HepG2 (cell line): ENCODE data around the gene TXNRD2. TPM values are rescaled to one million over a fixed set of nuclear protein-coding genes. Genes with fewer than 3 reads are reported as not detected.

Experiments
- ATAD3A ChIP-seq: sonication (generic); formaldehyde crosslinking; IDR thresholded peaks from 2 replicates; pipeline ENCODE4 v1.4.0; 2020; ENCODE audit warnings: missing genetic modification reagents
- ELF4 ChIP-seq: sonication (generic); formaldehyde crosslinking; IDR thresholded peaks from 2 replicates; pipeline ENCODE4 v1.5.0; 2020; ENCODE audit warnings: missing genetic modification reagents, mild to moderate bottlenecking, moderate library complexity, borderline replicate concordance
- HIC2 ChIP-seq: sonication (generic); formaldehyde crosslinking; IDR thresholded peaks from 2 replicates; pipeline ENCODE4 v1.9.0; 2022; ENCODE audit warnings: low read depth, missing genetic modification reagents
- HNRNPL ChIP-seq: fragments of 200-400 bp; formaldehyde crosslinking; IDR thresholded peaks from 2 replicates; pipeline ENCODE4 v1.6.1; 2017; ENCODE audit warnings: mild to moderate bottlenecking, low read depth, low read length
- MLX ChIP-seq: IDR thresholded peaks from 2 replicates; pipeline ENCODE4 v1.6.1; 2016
- NFIB ChIP-seq: sonication (generic); formaldehyde crosslinking; IDR thresholded peaks from 2 replicates; pipeline ENCODE4 v1.9.0; 2021; ENCODE audit warnings: missing genetic modification reagents, mild to moderate bottlenecking, borderline replicate concordance
- SUZ12 ChIP-seq: fragments of 150-350 bp; IDR thresholded peaks from 2 replicates; pipeline ENCODE4 v1.6.1; 2014; ENCODE audit warnings: low read depth, low read length
- UBTF ChIP-seq: sonication (generic); formaldehyde crosslinking; IDR thresholded peaks from 2 replicates; pipeline ENCODE4 v1.4.0; 2020; ENCODE audit warnings: mild to moderate bottlenecking, missing genetic modification reagents
- ZFX ChIP-seq: sonication (generic); formaldehyde crosslinking; IDR thresholded peaks from 2 replicates; pipeline ENCODE4 v1.4.0; 2020; ENCODE audit warnings: mild to moderate bottlenecking, low read depth, missing genetic modification reagents, moderate library complexity
- ZNF101 ChIP-seq: sonication (generic); formaldehyde crosslinking; IDR thresholded peaks from 2 replicates; pipeline ENCODE4 v1.4.0; 2020; ENCODE audit warnings: mild to moderate bottlenecking, low read depth, missing genetic modification reagents, borderline replicate concordance
- ZNF136 ChIP-seq: sonication (generic); formaldehyde crosslinking; IDR thresholded peaks from 2 replicates; pipeline ENCODE4 v1.8.1; 2022; ENCODE audit warnings: low read depth, mild to moderate bottlenecking, moderate library complexity, missing genetic modification reagents
- polyA plus RNA-seq, 8 experiments: library from polyadenylated mRNA; depleted of rRNA in 3 of 8; stranded (reverse) in 7 of 8; unstranded in 1 of 8; fragments of >200 nt; fragmentation: Illumina TruSeq in 4 of 8; extraction: Trizol in 4 of 8; gene quantifications; 2 replicates each; pipeline versions ENCODE4 v1.2.1 to v1.2.3, GENCODE V29; 2011 to 2016; ENCODE audit warnings: low read depth in 4 of 8, missing spikeins in 1 of 8, mixed read lengths in 1 of 8; ENCODE audit not compliant: insufficient read depth in 1 of 8
- total RNA-seq, 5 experiments: library from RNA; depleted of rRNA; stranded (reverse); fragments of >200 nt; fragmentation: Illumina TruSeq; extraction: Trizol; gene quantifications; 2 replicates each; pipeline ENCODE4 v1.2.3, GENCODE V29; 2016; ENCODE audit warnings: low read depth in 1 of 5

The TXNRD2 gene
- total and polyA plus RNA-seq, 2 of the 13 experiments (the other 11 are each of a cell fraction or from before 2014, with no cell fraction given), result 17.5 to 18.6 TPM

- TF ChIP-seq ZNF101 (no peak), MLX (CRISPR knock-in tag) (no peak), ZNF136 (no peak), UBTF (no peak), NFIB (CRISPR knock-in tag) (no peak), ELF4 (CRISPR knock-in tag) (no peak), ATAD3A (CRISPR knock-in tag) (no peak), HNRNPL (peak; percentile 63; the same call in 1 of the 2 replicates), ZFX (CRISPR knock-in tag) (no peak), SUZ12 (no peak), HIC2 (CRISPR knock-in tag) (peak; percentile 59; the same call in 1 of the 2 replicates)
These were observed 40.7 kb downstream of the TXNRD2 start (continued) for GRCh38 chr22:19900707-19901436.
